Umbilical cord (tissue), 1 donor: Measurements from ENCODE around the gene DEFB125. TPM values are rescaled to one million over a fixed set of nuclear protein-coding genes. Genes with fewer than 3 reads are reported as not detected.

Experiments used
- total RNA-seq: library from RNA; depleted of rRNA; stranded (reverse); fragments of >200 nt; gene quantifications from one replicate; pipeline ENCODE4 v1.2.3, GENCODE V29; 2014; ENCODE audit warnings: low replicate concordance; ENCODE audit not compliant: insufficient read depth

DEFB125 gene
- total RNA-seq, 1 donor from 2014 or later, result not detected

Other genes with a start within 250 kb of the DEFB125 start
- not detected for gene DEFB126, start 54.9 kb downstream of the DEFB125 start, total RNA-seq
- gene DEFB127, start 69.8 kb downstream of the DEFB125 start, total RNA-seq, result not detected
- gene DEFB128, start 102.0 kb downstream of the DEFB125 start, total RNA-seq, result not detected
- gene DEFB129, start 139.6 kb downstream of the DEFB125 start, total RNA-seq, result not detected
- 2.4 TPM for gene DEFB132, start 170.1 kb downstream of the DEFB125 start, total RNA-seq
- not detected for gene C20orf96, start 203.1 kb downstream of the DEFB125 start, total RNA-seq
- 40.0 TPM for gene ZCCHC3, start 209.9 kb downstream of the DEFB125 start, total RNA-seq
- gene SOX12, start 237.9 kb downstream of the DEFB125 start, total RNA-seq, result 4.1 TPM